Naive thymus-derived CD4-positive, alpha-beta T cell (primary cell): ENCODE results near the gene CDKAL1. TPM values are rescaled to one million over a fixed set of nuclear protein-coding genes. Genes with fewer than 3 reads are reported as not detected.

Source experiments
- ATAC-seq: fragments of 150-1000 bp; cut with Tn5 transposase; 2 replicates; pipeline ENCODE4 v1.10.0; 2021; ENCODE audit warnings: mild to moderate bottlenecking, moderate library complexity
- CTCF ChIA-PET: fragments of 350-600 bp; sonication (Branson Sonifier 250); formaldehyde crosslinking; loops from one replicate; lab custom pipeline; 2021; ENCODE audit warnings: antibody characterized with exemption; lab: Charles Lee
- POLR2A ChIA-PET: fragments of 350-600 bp; sonication (Branson Sonifier 250); formaldehyde crosslinking; loops from one replicate; lab custom pipeline; 2021; ENCODE audit warnings: antibody characterized with exemption, inconsistent platforms; lab: Charles Lee
- DNase-seq, 9 donors: peaks; one replicate each; pipeline versions ENCODE4 v3.0.0 to v3.0.0-alpha.2; 2020 to 2022; ENCODE audit warnings: mixed read lengths in 1 of 9
- H3K27ac ChIP-seq: one replicate; pipeline ENCODE4 v1.7.0; 2013; ENCODE audit warnings: mild to moderate bottlenecking, low read depth, low read length, moderate library complexity
- H3K27me3 ChIP-seq, 2 donors: one replicate each; pipeline ENCODE4 v1.7.0; 2013; ENCODE audit warnings: low read length in 2 of 2, mild to moderate bottlenecking in 2 of 2, moderate library complexity in 2 of 2; ENCODE audit not compliant: control insufficient read depth in 2 of 2, insufficient read depth in 2 of 2
- H3K36me3 ChIP-seq, 3 experiments: 1 replicate in 2 of 3; 2 replicates in 1 of 3; pipeline ENCODE4 v1.7.0; 2013; ENCODE audit warnings: low read length in 3 of 3, mild to moderate bottlenecking in 3 of 3, moderate library complexity in 1 of 3; ENCODE audit not compliant: insufficient read depth in 3 of 3, control insufficient read depth in 2 of 3
- H3K4me1 ChIP-seq, 2 donors: one replicate each; pipeline ENCODE4 v1.7.0; 2013; ENCODE audit warnings: low read length in 2 of 2, mild to moderate bottlenecking in 2 of 2, moderate library complexity in 1 of 2; ENCODE audit not compliant: control insufficient read depth in 2 of 2, insufficient read depth in 2 of 2
- H3K4me3 ChIP-seq: 2 replicates; pipeline ENCODE4 v1.7.0; 2013; ENCODE audit warnings: mild to moderate bottlenecking, low read length
- H3K9me3 ChIP-seq, 3 experiments: 1 replicate in 2 of 3; 2 replicates in 1 of 3; pipeline ENCODE4 v1.7.0; 2013; ENCODE audit warnings: low read length in 3 of 3; ENCODE audit not compliant: control insufficient read depth in 2 of 3
- H3K27ac Mint-ChIP-seq, 9 donors: one replicate each; pipeline ENCODE4 v1.8.0; 2020 to 2022; ENCODE audit warnings: mixed read lengths in 9 of 9, mild to moderate bottlenecking in 8 of 9, moderate library complexity in 5 of 9, inconsistent platforms in 2 of 9
- H3K27me3 Mint-ChIP-seq, 5 donors: one replicate each; pipeline ENCODE4 v1.8.0; 2021 to 2022; ENCODE audit warnings: mixed read lengths in 5 of 5, mild to moderate bottlenecking in 1 of 5
- H3K36me3 Mint-ChIP-seq, 5 donors: one replicate each; pipeline ENCODE4 v1.8.0; 2020 to 2022; ENCODE audit warnings: mixed read lengths in 5 of 5, mild to moderate bottlenecking in 3 of 5, inconsistent platforms in 1 of 5
- H3K4me1 Mint-ChIP-seq, 7 donors: one replicate each; pipeline ENCODE4 v1.8.0; 2020 to 2022; ENCODE audit warnings: mixed read lengths in 7 of 7, mild to moderate bottlenecking in 3 of 7, inconsistent platforms in 1 of 7
- H3K4me3 Mint-ChIP-seq, 10 donors: one replicate each; pipeline ENCODE4 v1.8.0; 2020 to 2022; ENCODE audit warnings: mild to moderate bottlenecking in 10 of 10, mixed read lengths in 10 of 10, moderate library complexity in 6 of 10, inconsistent platforms in 2 of 10
- H3K9me3 Mint-ChIP-seq, 11 donors: one replicate each; pipeline ENCODE4 v1.8.0; 2020 to 2022; ENCODE audit warnings: mixed read lengths in 11 of 11, mild to moderate bottlenecking in 4 of 11, inconsistent platforms in 1 of 11, moderate library complexity in 1 of 11
- intact Hi-C, 2 donors: fragments of 100-400 bp; cut with micrococcal nuclease; formaldehyde crosslinking; loops; one replicate each; pipeline ENCODE4 v1.15.1; 2023
- polyA plus RNA-seq, 2 donors: library from polyadenylated mRNA; unstranded; fragments of 300-500 nt; fragmentation: Illumina TruSeq; gene quantifications; one replicate each; pipeline ENCODE4 v1.2.3, GENCODE V29; 2021
- total RNA-seq, 6 experiments: library from RNA in 5 of 6; stranded (reverse) in 5 of 6; gene quantifications; 1 replicate in 5 of 6; 2 replicates in 1 of 6; pipeline ENCODE4 v1.2.3 and lab custom pipeline; 2021 to 2026

The CDKAL1 gene
- total and polyA plus RNA-seq, 7 experiments from 2014 or later = 23.6 to 35.8 (median 29.8) TPM

GRCh38 chr6:20946890-20947289, 412.6 kb downstream of the CDKAL1 start:
- ChIA-PET POLR2A (no interaction called here), CTCF (no interaction called here)
- peaks cover 0 to 3% (median 0%) of the 10 kb centered on the region in 7 donors for H3K4me1 Mint-ChIP-seq
- Histone ChIP-seq H3K9me3 (no peaks in the 10 kb centered on the region), H3K36me3 (no peaks in the 10 kb centered on the region), H3K27me3 (no peaks in the 10 kb centered on the region), H3K4me1 (no peaks in the 10 kb centered on the region), H3K4me3 (no peak overlapping the region), H3K27ac (no peak overlapping the region)
- ATAC-seq = no peak
- peaks cover 0 to 18% (median 8%) of the 10 kb centered on the region in 11 donors for H3K9me3 Mint-ChIP-seq
- DNase-seq = no peak
- H3K27me3 Mint-ChIP-seq = no peaks in the 10 kb centered on the region
- intact Hi-C loops = no loop called here
- H3K4me3 Mint-ChIP-seq = no peak overlapping the region
- H3K27ac Mint-ChIP-seq = no peak overlapping the region
- peaks cover 8 to 50% (median 32%) of the 10 kb centered on the region in 5 donors for H3K36me3 Mint-ChIP-seq

GRCh38 chr6:20947977-20948376, 413.7 kb downstream of the CDKAL1 start:
- CTCF ChIA-PET = no interaction called here
- DNase-seq (no peak), ATAC-seq (no peak)
- Mint-ChIP-seq H3K9me3 (peaks cover 0 to 13% (median 6%) of the 10 kb centered on the region in 11 donors), H3K36me3 (peaks cover 6 to 48% (median 33%) of the 10 kb centered on the region in 5 donors), H3K4me3 (no peak overlapping the region), H3K27me3 (no peaks in the 10 kb centered on the region), H3K4me1 (peaks cover 0 to 3% (median 0%) of the 10 kb centered on the region in 7 donors), H3K27ac (no peak overlapping the region)
- no peaks in the 10 kb centered on the region for H3K36me3 ChIP-seq
- H3K4me1 ChIP-seq = no peaks in the 10 kb centered on the region
- POLR2A ChIA-PET = no interaction called here
- no peak overlapping the region for H3K4me3 ChIP-seq
- intact Hi-C loops = no loop called here
- no peak overlapping the region for H3K27ac ChIP-seq
- no peaks in the 10 kb centered on the region for H3K27me3 ChIP-seq
- no peaks in the 10 kb centered on the region for H3K9me3 ChIP-seq

GRCh38 chr6:20948556-20948955, 414.3 kb downstream of the CDKAL1 start:
- no peaks in the 10 kb centered on the region for H3K4me1 ChIP-seq
- intact Hi-C loops = no loop called here
- H3K36me3 Mint-ChIP-seq = peaks cover under 1 to 43% (median 27%) of the 10 kb centered on the region in 5 donors
- H3K9me3 ChIP-seq = no peaks in the 10 kb centered on the region
- H3K27me3 Mint-ChIP-seq = no peaks in the 10 kb centered on the region
- ATAC-seq = no peak
- no peak overlapping the region for H3K27ac ChIP-seq
- H3K27ac Mint-ChIP-seq = no peak overlapping the region
- H3K4me3 Mint-ChIP-seq = no peak overlapping the region
- POLR2A ChIA-PET = no interaction called here
- H3K27me3 ChIP-seq = no peaks in the 10 kb centered on the region
- peaks cover 0 to 7% (median 4%) of the 10 kb centered on the region in 11 donors for H3K9me3 Mint-ChIP-seq
- H3K4me1 Mint-ChIP-seq = peaks cover 0 to 3% (median 0%) of the 10 kb centered on the region in 7 donors
- H3K36me3 ChIP-seq = no peaks in the 10 kb centered on the region
- no peak overlapping the region for H3K4me3 ChIP-seq
- no peak for DNase-seq
- CTCF ChIA-PET = no interaction called here

GRCh38 chr6:20949138-20949537, 414.9 kb downstream of the CDKAL1 start:
- POLR2A ChIA-PET = no interaction called here

GRCh38 chr6:20952699-20953474, 418.6 kb downstream of the CDKAL1 start:
- H3K27ac Mint-ChIP-seq = no peak overlapping the region
- Histone ChIP-seq H3K36me3 (peaks cover 0 to 16% (median 0%) of the 10 kb centered on the region in 3 experiments), H3K9me3 (no peaks in the 10 kb centered on the region), H3K27ac (no peak overlapping the region), H3K27me3 (no peaks in the 10 kb centered on the region), H3K4me3 (no peak overlapping the region), H3K4me1 (no peaks in the 10 kb centered on the region)
- peaks cover 0 to 7% (median 0%) of the 10 kb centered on the region in 11 donors for H3K9me3 Mint-ChIP-seq
- ChIA-PET POLR2A (interaction anchor here (0.5 kb wide), 1 partner anchor 13 kb away, joined by 3 read pairs; no protein-coding TSS in a partner anchor), CTCF (no interaction called here)
- H3K4me3 Mint-ChIP-seq = no peak overlapping the region
- ATAC-seq (no peak), DNase-seq (no peak)
- H3K27me3 Mint-ChIP-seq = no peaks in the 10 kb centered on the region
- intact Hi-C loops = no loop called here
- H3K36me3 Mint-ChIP-seq = peaks cover 8 to 52% (median 49%) of the 10 kb centered on the region in 5 donors
- peaks cover 0 to 4% (median 0%) of the 10 kb centered on the region in 7 donors for H3K4me1 Mint-ChIP-seq

More at GRCh38 chr6:20949138-20949537, 414.9 kb downstream of the CDKAL1 start:
- Mint-ChIP-seq H3K27me3 (no peaks in the 10 kb centered on the region), H3K4me3 (no peak overlapping the region), H3K27ac (no peak overlapping the region), H3K9me3 (peaks cover 0 to 1% (median 0%) of the 10 kb centered on the region in 11 donors), H3K36me3 (peaks cover 0 to 42% (median 26%) of the 10 kb centered on the region in 5 donors), H3K4me1 (peaks cover 0 to 3% (median 0%) of the 10 kb centered on the region in 7 donors)
- DNase-seq (no peak), ATAC-seq (no peak)
- Histone ChIP-seq H3K4me3 (no peak overlapping the region), H3K9me3 (no peaks in the 10 kb centered on the region), H3K27ac (no peak overlapping the region), H3K27me3 (no peaks in the 10 kb centered on the region), H3K36me3 (no peaks in the 10 kb centered on the region), H3K4me1 (no peaks in the 10 kb centered on the region)
- CTCF ChIA-PET = no interaction called here
- intact Hi-C loops = no loop called here

GRCh38 chr6:20954315-20954714, 420.1 kb downstream of the CDKAL1 start:
- no peak overlapping the region for H3K27ac Mint-ChIP-seq
- DNase-seq (no peak), ATAC-seq (no peak)
- H3K4me3 Mint-ChIP-seq = no peak overlapping the region
- Histone ChIP-seq H3K9me3 (no peaks in the 10 kb centered on the region), H3K36me3 (peaks cover 0 to 20% (median 0%) of the 10 kb centered on the region in 3 experiments), H3K27ac (no peak overlapping the region), H3K4me3 (no peak overlapping the region), H3K27me3 (no peaks in the 10 kb centered on the region), H3K4me1 (no peaks in the 10 kb centered on the region)
- H3K4me1 Mint-ChIP-seq = peaks cover 0 to 4% (median 0%) of the 10 kb centered on the region in 7 donors
- peaks cover 8 to 56% (median 53%) of the 10 kb centered on the region in 5 donors for H3K36me3 Mint-ChIP-seq
- peaks cover 0 to 7% (median 0%) of the 10 kb centered on the region in 11 donors for H3K9me3 Mint-ChIP-seq
- no peaks in the 10 kb centered on the region for H3K27me3 Mint-ChIP-seq
- intact Hi-C loops = no loop called here
- CTCF ChIA-PET = no interaction called here
- POLR2A ChIA-PET = no interaction called here
